ENCODE results near the gene CRYM. TPM values are rescaled to one million over a fixed set of nuclear protein-coding genes. Genes with fewer than 3 reads are reported as not detected.

The CRYM gene
- total and polyA plus RNA-seq, 2 donors (not counting 3 experiments of a cell fraction or from before 2014, with no cell fraction given), result not detected

DNA sequence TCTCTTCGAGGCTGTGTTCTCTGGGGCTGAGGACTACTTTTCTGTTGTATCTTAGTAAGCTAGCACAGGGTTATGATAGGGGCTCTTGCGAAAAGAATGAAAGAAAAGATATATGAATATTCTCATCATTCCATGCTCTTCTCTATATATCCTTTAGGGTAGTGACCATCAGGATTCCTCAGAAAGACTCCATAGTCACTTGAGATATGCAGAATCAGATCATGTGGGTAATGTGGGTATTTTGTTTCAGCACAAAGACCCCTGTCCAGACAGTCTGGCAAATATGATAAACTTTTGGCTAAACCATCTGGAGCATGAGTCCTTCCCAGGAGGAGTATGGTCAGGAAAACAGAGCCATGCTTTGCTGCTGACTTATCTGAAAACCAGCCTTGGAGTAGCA is 21.5 kb downstream of the CRYM start:
- no peak overlapping the region for H3K27ac ChIP-seq (ENCODE audit: insufficient read depth, low read depth, low read length)
- no peaks in the 10 kb centered on the region for H3K27me3 ChIP-seq (ENCODE audit: control insufficient read depth in 2 of 2, insufficient read depth in 2 of 2, low read length in 2 of 2)
- H3K9me1 ChIP-seq (replicated peaks; ENCODE audit: control insufficient read depth, extremely low read depth, insufficient read depth, low read length), result no peaks in the 10 kb centered on the region
- no peak overlapping the region for H3K4me2 ChIP-seq (ENCODE audit: insufficient read depth, low read length)
- POLR2A ChIA-PET, result no interaction called here
- CTCF ChIA-PET, result interaction anchor here (0.5 kb wide), 1 partner anchor 445 kb away, joined by 3 read pairs; no protein-coding TSS in a partner anchor
- dilution Hi-C loops (cut with MboI; ENCODE audit: extremely low pct_ligation_motif_present, low sequenced_read_pairs), result no loop called here
- BruUV-seq (replicated peaks), result no TSS peak
- H3K4me3 ChIP-seq (replicated peaks in 1 of 3; ENCODE audit: insufficient read depth in 1 of 3, low read depth in 1 of 3, low read length in 3 of 3), result no peak overlapping the region
- no peak overlapping the region for H2AFZ ChIP-seq (ENCODE audit: low read depth, low read length)
- FAIRE-seq (no peak), DNase-seq (ENCODE audit: low read depth, low spot score) (no peak)
- H3K9ac ChIP-seq (replicated peaks; ENCODE audit: extremely low read depth, insufficient read depth, low read length), result no peak overlapping the region
- no peaks in the 10 kb centered on the region for H4K20me1 ChIP-seq (replicated peaks; ENCODE audit: control insufficient read depth, extremely low read depth, insufficient read depth, low read length)
- no peak for TF ChIP-seq GATA2 (IDR thresholded peaks at IDR 0.05; ENCODE audit: insufficient read depth, insufficient read length, low read depth, low read length)
- TF ChIP-seq EZH2 (IDR thresholded peaks at IDR 0.05; ENCODE audit: borderline replicate concordance, low read depth, low read length, severe bottlenecking), result no peak
- no peak for TF ChIP-seq MYC (IDR thresholded peaks at IDR 0.05; ENCODE audit: low read depth, low read length)
- TF ChIP-seq, protein P1, sequence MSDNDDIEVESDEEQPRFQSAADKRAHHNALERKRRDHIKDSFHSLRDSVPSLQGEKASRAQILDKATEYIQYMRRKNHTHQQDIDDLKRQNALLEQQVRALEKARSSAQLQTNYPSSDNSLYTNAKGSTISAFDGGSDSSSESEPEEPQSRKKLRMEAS (IDR thresholded peaks at IDR 0.05; ENCODE audit: insufficient read depth, insufficient read length), result no peak
- TF ChIP-seq CTCF (IDR thresholded peaks at IDR 0.05; ENCODE audit: extremely low read depth in 1 of 2, insufficient read depth in 1 of 2, low read depth in 1 of 2, low read length in 2 of 2), result no peak
- no peak for TF ChIP-seq FOS (IDR thresholded peaks at IDR 0.05; ENCODE audit: borderline replicate concordance, insufficient read depth, low read length)
- intact Hi-C loops (cut with micrococcal nuclease), result no loop called here
- H3K9me3 ChIP-seq (replicated peaks; ENCODE audit: control insufficient read depth, insufficient read depth, low read length), result no peaks in the 10 kb centered on the region
- no peaks in the 10 kb centered on the region for H3K79me2 ChIP-seq (ENCODE audit: control insufficient read depth, insufficient read depth, low read length)
- no peaks in the 10 kb centered on the region for H3K4me1 ChIP-seq (ENCODE audit: control insufficient read depth, extremely low read depth, insufficient read depth, low read length)
- no peaks in the 10 kb centered on the region for H3K36me3 ChIP-seq (ENCODE audit: control insufficient read depth in 2 of 2, extremely low read depth in 1 of 2, insufficient read depth in 2 of 2, low read length in 2 of 2)

Measured in endothelial cell of umbilical vein (primary cell).